Stromal cell of bone marrow (primary cell): Measurements from ENCODE around the gene OSBPL2.

ENCODE experiments used
- DNase-seq: peaks from one replicate; pipeline ENCODE4 v3.0.0-alpha.2; 2012; ENCODE audit warnings: low read depth

Gene OSBPL2

GRCh38 chr20:62285151-62285550, 46.8 kb downstream of the OSBPL2 start:
- DNase-seq = no peak

DNA sequence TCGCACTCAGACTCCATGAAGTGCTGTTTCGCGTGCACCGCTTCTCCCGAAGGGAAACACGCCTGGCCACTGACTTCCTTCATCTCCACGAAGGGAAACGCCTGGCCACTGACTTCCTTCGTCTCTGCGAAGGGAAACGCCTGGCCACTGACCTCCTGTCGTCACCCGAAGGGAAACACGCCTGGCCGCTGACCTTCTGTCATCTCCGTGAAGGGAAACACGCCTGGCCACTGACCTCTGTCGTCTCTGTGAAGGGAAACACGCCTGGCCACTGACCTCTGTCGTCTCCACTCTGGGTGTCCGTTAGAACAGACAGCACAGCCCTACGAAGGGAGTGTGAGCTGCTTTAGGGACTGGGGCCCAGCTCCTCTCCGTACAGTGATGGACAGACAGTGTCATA, 47.4 kb downstream of the OSBPL2 start:
- DNase-seq = no peak

GRCh38 chr20:62286493-62287064, 48.3 kb downstream of the OSBPL2 start:
- no peak for DNase-seq

GRCh38 chr20:62287129-62287528, 48.8 kb downstream of the OSBPL2 start:
- DNase-seq = no peak

DNA sequence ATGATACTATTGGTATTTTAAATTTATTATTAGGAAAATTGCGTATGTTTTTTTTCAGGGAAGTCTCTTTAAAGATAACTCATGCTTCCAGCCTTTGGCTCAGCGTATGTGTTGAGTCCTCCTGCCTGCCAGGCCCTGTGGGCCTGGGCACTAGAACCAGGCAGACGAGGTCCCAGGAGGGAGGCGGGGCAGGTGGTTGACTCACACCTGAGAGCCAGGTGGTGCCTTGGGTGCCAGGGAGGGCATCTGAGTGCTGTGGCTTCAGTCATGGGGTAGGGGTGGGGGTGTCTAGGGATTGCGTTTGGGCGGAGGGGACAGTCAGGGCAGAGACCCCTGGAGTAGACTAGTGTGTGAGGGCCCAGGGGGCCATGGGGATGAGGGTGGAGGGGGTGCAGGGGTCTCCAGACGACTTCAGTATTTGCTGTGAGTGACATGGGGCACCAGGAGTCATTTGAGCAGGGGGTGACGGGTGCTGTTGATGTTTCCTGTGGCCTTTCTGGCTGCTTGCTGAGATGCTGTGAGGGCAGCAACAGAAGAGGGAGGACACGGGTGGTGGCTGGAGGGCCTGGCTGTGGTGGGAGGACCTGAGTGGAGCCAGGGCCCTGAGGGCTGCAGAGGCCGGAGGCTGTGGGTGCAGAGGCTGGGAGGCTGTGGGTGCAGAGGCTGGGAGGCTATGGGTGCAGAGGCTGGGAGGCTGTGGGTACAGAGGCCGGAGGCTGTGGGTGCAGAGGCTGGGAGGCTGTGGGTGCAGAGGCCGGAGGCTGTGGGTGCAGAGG, 49.6 kb downstream of the OSBPL2 start:
- no peak for DNase-seq

DNA sequence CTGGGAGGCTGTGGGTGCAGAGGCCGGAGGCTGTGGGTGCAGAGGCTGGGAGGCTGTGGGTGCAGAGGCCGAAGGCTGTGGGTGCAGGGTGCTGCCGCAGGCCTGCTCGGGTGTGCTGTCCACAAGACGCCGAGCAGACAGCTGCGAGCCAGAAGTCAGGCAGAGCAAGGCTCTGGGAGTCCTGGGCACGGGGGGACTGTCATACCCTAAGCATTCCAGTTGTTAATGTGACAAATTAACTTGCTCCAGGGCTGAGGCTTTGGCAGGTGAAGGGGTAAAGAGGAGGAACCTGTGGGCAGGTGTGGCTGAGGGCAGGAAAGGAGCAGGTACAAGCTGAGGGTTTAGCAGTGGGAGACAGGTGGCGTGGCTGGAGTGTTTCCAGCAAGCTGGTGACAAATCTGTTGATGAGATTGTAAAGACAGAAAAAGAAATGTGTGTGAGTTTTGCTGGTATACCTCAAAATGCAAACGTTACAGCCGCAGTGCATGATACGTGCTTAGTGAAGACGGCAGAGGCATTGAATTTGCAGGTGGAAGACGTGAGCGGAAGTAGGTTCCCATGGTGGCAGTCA, 50.3 kb downstream of the OSBPL2 start:
- DNase-seq = no peak

- DNase-seq = no peak
These were observed 50.8 kb downstream of the OSBPL2 start for GRCh38 chr20:62289131-62289530.

DNA sequence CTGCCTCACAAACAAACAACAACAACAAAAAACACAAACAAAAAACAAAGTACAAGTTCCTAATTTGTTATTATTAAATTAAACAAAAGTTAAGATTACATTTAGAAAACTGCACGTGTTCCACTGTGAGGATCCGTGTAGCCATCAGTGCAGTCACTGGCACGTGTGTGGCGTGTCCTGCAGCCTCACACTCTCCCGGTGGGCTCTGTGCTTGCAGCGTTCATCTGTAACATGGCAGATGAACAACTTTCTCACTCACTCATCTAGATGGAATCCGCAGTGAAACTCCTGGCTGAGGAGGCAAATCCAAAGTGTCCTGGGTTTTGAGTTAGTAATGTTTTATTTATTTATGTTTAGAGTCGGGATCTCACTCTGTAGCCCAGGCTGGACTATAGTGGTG, 51.6 kb downstream of the OSBPL2 start:
- no peak for DNase-seq

- no peak for DNase-seq
These were observed 53.1 kb downstream of the OSBPL2 start for GRCh38 chr20:62291251-62292066.

- DNase-seq = no peak
These were observed 53.8 kb downstream of the OSBPL2 start for GRCh38 chr20:62292108-62292507.

DNA sequence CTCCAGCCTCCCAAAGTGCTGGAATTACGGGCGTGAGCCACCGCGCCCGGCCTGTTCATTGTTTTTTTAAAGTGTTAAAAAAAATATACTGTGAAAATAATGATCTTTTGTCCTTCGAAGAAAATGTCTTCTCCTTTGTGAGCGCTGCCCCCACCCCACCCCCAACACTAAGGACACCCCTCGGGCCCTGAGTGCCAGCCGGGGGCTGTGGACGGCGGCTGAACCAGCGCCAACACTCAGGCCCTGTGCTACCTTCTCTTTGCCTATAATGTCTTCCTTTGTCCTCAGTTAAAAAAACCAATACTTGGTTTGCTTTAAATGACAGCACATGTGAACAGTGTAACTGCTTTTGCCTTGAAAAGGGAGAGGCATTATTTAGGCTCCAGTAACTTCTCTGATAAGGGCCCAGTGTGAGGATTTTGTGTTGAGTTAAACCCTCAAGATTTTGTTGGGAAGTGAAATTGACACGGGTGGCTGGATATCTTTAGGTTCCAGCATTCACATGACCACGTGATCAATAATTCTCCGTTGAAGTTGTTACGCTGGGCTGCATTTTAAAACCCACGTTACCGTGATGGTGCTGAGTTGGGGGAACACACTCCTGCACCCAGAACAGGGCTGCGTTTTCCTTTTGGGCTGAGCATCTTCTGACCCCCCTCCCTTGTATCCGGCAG, 54.9 kb downstream of the OSBPL2 start:
- DNase-seq = no peak

DNA sequence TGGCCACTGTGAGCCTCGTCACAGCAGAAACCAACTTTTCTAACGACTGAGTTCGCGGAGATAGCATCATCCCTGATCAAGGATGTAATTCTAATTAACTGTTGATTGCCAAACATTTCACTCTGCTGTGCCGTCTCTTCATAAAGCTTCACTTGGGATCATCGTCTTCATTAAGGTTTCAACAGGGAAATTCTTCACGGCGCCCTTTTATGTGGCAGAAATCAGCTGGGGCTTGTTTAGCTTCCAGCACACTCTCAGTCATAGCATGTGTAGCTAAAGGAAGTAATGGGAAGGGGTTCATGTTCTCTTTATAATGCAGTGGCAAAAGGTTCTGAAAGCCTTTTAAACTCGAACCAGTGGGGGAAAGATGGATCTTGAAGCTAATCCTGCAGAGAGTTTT, 55.6 kb downstream of the OSBPL2 start:
- DNase-seq = no peak

- no peak for DNase-seq
These were observed 56.2 kb downstream of the OSBPL2 start for GRCh38 chr20:62294516-62294915.

- DNase-seq = no peak
These were observed 58.6 kb downstream of the OSBPL2 start for GRCh38 chr20:62296724-62297448.

GRCh38 chr20:62297449-62298227, 59.3 kb downstream of the OSBPL2 start:
- no peak for DNase-seq

DNA sequence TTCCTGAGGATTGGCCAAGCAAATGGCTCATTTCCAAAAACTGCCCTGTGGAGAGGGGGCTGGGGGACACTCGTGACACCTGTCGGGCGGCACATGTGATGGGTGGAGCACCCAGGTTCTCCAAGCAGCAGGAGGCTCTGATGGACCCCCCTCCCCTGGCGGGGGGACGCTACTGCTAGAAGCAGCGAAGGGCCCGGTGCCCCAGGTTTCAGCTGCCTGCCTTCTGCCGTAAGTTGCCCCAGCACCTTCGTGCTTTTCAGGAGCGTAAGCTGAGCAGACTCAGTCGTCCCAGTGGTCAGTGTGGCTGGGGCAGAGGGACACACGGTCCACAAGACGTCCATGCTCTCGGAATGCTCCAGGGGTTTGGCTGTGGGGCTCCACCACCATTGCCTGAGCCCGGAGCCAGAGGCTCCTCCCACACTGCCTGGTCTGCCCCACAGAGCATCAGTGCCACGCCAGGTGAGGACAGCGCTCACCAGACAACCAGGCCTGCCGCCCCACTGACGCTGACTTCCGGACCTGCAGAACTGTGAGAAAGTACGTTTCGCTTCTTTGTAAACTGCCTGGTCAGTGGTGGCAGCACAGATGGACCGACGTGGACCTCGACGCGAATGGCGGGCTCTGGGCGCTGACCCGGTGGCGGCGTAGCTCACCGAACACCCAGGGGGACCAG, 60.4 kb downstream of the OSBPL2 start:
- DNase-seq = no peak

GRCh38 chr20:62299666-62300236, 61.4 kb downstream of the OSBPL2 start:
- DNase-seq = no peak

- no peak for DNase-seq
These were observed 62.0 kb downstream of the OSBPL2 start for GRCh38 chr20:62300319-62300718.

GRCh38 chr20:62301111-62301668, 62.9 kb downstream of the OSBPL2 start:
- no peak for DNase-seq
